Smooth muscle cell of the pulmonary artery (primary cell): Measurements from ENCODE around the gene TAC3. TPM values are rescaled to one million over a fixed set of nuclear protein-coding genes. Genes with fewer than 3 reads are reported as not detected.

ENCODE experiments used
- total RNA-seq: library from RNA; depleted of rRNA; stranded (reverse); fragments of >200 nt; gene quantifications from 2 replicates; pipeline ENCODE4 v1.2.3, GENCODE V29; 2014

The TAC3 gene
- total RNA-seq = not detected in 2 replicates

DNA sequence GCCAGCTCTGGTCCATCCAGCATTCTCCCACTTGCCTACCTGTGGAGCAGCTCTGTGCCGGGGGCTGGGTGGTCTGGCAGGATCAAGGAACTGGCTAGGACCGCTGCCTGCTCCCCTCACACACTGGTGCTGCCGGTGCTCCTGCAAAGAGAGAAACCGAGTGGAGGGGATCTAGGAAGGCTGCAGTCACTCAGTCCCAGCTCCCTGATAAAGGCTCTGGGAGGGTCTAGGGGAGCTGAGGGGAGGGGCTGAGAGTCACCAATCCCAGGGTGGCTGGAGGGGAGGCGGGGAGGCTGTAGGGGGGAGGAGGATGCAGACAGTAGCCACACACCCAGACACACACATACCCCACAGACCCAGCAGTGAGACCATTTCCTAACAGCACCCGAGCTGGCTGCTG, at the start of gene TAC3:
TAC3 (minus strand) TSS at position 182 of the 400 bp plus-strand sequence. CDS start 732 bp downstream, outside the sequence.

DNA sequence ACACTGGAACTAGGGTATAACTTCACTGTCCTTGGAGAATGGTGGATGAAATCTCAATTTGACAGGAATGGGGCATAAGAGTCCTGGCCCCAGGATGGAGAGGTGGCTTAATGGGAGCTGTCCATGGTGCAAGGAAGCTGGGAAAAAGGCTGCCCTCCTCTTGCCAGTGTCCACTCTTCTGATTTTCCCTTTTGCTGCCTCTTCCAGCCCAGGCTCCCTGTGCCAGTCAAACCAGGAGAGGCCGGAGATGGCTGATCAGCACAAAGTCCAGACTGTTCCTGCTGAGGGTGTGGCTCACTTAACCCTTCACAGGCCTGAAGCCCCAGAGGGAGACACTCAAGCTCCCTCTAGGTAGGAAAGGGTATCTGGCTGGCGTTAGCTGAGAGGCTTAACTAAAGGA, 33.6 kb upstream of the TAC3 start, which contains the start of gene MYO1A:
MYO1A (minus strand) TSS at position 240 of the 400 bp plus-strand sequence. CDS start 1,806 bp downstream, outside the sequence.

DNA sequence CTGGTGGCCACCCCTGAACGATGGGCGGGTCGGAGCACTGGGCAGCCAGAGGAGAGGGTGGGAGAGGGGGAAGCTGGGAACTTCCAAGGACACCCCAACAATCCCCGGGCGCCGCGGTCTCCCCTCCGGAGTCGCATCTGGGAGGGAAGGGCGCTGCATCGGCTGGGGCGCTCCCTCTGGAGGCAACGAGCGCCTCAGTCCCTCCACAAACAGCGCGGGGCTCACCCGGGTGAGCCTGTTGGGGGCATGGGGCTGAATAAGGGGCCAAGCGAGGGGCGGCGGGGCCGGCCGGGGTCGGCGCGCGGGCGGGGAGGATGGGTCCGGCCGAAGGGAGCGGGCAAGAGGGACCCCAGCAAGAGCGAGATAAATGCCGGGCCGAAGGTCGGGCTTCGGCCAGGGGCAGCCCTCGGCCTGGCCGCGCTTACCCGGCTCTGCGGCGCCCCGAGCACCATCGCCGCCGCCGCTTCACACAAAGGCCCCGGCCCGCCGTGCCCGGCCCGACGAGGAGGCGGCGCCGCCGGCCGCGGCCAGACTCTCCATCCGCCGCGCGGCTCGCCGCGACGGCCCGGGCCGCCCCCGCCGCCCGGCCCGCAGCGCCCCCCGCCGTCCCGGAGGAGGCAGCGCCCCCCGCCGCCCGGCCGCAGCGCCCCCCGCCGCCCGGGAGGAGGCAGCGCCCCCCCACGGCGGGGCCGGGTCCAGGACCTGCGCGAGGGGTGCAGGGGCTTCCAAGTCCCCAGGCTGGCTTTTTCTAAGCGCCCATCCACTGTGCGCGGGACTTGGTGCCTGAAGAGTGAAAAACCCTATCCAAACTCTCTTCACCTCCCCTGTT, 10.1 kb downstream of the TAC3 start, which contains the start of gene ZBTB39:
ZBTB39 (minus strand) TSS at position 567 of the 829 bp plus-strand sequence. CDS start 1,629 bp downstream, outside the sequence.

Other genes starting within 250 kb of the TAC3 start
- gene SDR9C7, start 82.1 kb downstream of the TAC3 start, total RNA-seq = not detected in 2 replicates
- gene RDH16, start 58.9 kb downstream of the TAC3 start, total RNA-seq = 0.13 and 0.17 TPM in 2 replicates
- 4.5 and 5.9 TPM in 2 replicates for gene ZBTB39, start 10.0 kb downstream of the TAC3 start, total RNA-seq
- under 0.01 and 0.53 TPM in 2 replicates for gene MYO1A, start 33.6 kb upstream of the TAC3 start, total RNA-seq
- 6.6 and 9.9 TPM in 2 replicates for gene NEMP1, start 62.3 kb upstream of the TAC3 start, total RNA-seq
- 47.2 and 51.8 TPM in 2 replicates for gene NAB2, start 72.6 kb upstream of the TAC3 start, total RNA-seq
- gene STAT6, start 94.8 kb upstream of the TAC3 start, total RNA-seq = 104 and 110 TPM in 2 replicates
- gene LRP1, start 112.0 kb upstream of the TAC3 start, total RNA-seq = 1,272 and 1,561 TPM in 2 replicates
- gene LRP1-AS, start 131.1 kb upstream of the TAC3 start, total RNA-seq = 0.20 TPM in 1 of 2 replicates, not detected in the other
- 28.2 and 49.1 TPM in 2 replicates for gene NXPH4, start 200.3 kb upstream of the TAC3 start, total RNA-seq
- gene SHMT2, start 213.2 kb upstream of the TAC3 start, total RNA-seq = 235 and 319 TPM in 2 replicates
- gene STAC3, start 234.7 kb upstream of the TAC3 start, total RNA-seq = 0.26 and 0.33 TPM in 2 replicates